Measurements from ENCODE around the gene ENG.
A peak's percentile ranks its signal among the peaks of the same experiment; 100 is the strongest.
"Not testable (repeated sequence)": the region's sequence is repeated elsewhere in the genome, so short reads cannot be mapped to it uniquely, and the experiment has no call there.

Gene ENG

DNA sequence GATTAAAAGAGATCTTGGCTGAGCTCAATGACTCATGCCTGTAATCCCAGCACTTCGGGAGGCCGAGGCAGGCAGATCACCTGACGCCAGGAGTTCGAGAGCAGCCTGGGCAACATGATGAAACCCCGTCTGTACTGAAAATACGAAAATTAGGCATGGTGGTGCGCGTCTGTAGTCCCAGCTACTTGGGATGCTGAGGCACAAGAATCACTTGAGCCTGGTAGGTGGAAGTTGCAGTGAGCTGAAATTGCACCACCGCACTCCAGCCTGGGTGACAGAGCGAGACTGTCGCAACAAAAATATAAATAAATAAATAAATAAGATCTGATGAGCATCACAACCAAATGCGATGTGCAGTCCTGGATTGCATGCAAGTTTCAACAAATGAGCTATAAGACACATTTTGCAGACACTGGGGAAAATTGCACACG lies 8.7 kb upstream of the ENG start:
- no peak for DNase-seq

DNA sequence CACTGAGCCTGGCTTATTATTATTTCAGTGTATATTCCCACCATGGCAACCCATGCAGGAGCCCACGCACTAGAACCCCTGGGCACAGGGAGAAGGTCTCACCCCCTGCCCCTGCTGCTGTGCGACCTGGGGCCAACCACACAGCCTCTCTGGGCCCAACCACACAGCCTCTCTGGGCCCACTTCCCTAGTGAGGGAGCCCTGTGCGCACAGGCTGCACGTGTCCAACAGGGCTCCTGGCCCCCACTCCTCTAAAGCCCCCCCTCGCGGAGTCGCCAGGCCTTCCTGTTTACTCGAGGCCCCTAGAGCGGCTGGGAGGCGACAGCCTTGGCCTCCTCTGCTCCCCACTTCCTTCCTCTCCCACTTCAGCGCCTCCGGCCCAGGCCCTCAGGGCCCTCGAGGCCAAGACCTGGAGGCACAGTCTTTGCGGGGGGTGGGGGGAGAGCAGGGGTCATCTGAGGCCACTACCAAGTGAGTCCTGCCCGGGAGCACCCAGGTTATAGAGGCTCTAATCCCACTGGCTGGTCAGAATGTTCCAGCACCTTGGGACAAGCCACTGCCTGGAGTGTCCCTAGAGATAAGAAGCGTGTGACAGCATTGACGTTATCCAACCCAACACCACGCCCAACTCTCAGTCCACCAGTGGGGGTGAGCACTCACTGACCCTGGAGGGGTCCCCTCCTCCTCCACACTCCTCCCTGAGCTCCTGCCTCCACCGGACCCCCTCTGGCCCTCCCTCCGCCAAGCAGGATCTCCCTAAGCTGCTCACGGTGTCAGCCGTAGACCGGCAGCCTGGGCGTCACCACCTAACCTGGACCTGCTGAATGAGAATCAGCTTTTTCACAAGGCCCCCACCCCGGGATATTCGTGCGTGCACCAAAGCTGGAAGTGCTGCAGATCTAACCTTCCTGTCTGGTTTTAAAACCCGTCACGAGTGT lies 7.9 kb upstream of the ENG start:
- peak in 1 of 2 experiments; percentile 30 for DNase-seq

DNA sequence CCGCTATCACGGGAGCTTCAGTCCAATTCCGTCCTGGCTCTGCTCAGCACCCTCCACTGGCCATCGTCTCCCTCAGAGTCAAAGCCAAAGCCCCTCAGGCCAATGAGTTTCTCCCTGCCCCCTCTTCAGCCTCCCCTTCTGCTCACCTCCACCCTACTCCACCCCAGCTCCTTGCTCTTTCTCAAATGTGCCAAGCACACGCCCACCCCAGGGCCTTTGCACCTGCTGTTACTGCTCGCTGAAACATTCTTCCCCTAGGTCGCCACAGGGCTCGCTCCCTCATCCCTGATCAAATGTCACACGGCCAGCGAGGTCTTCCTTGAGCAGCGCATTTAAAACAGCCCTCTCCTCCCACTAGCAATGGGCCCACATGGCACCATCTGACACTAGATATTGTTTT lies 6.3 kb upstream of the ENG start:
- DNase-seq, result no peak

DNA sequence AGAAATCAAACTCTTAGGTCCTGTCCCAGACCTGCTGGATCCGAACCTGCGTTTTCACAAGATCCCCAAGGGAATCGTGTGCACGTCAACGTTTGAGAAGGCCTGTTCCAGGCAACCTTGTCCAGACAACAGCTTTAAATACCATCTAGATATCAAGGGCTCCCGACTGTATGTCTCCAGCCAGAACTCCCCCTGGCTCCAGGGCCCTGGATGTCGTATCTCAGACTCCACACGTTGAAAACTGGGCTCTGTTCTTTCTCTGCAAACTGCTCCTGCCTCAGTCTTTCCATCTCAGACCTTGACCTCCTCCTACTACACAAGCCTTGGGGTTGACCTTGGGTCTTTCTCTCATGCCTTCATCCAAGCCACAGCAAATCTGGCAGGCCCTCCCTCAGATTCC lies 5.8 kb upstream of the ENG start:
- no peak for DNase-seq

DNA sequence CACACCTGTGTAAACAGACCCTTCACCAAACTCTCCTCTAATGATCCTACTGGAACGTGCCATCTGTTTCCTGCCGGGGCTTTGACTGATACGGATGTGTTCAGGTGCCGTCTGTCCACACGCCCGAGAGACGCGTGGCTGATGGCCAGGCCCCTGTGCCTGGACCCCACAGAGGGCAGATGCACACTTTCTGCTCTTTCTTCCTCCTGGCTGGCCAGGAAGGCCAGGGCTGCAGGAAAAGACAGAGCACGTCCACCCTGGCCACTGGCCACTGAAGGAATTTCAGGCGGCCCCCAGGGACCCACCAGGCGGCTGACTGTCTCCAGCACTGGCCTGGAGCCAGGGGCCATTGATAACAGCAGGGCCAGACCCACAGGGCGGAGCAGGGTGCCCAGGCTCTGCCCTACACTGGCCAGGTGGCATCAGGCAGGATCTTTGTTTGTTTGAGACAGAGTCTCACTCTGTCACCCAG lies 3.6 kb upstream of the ENG start:
- no peak for DNase-seq

DNA sequence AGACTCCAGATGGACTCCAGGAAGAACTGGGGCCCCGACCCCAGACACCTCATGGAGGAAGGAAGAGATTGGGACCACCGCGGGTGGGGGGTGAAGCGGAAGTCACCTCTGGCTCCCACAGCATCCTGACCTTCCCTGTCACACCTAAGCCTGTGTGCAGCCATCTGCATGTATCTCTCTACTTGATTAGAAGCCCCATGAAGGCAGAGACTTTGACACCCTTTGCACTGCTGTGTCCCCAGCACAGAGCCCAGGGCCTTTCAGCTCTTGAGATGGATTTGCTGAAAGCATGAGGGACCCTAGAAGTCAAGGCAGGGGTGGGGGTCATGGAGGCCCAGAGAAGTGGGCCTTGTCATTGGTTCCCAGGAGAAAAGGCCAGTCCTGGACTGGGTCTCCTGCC lies 2.8 kb upstream of the ENG start:
- DNase-seq, result no peak

DNA sequence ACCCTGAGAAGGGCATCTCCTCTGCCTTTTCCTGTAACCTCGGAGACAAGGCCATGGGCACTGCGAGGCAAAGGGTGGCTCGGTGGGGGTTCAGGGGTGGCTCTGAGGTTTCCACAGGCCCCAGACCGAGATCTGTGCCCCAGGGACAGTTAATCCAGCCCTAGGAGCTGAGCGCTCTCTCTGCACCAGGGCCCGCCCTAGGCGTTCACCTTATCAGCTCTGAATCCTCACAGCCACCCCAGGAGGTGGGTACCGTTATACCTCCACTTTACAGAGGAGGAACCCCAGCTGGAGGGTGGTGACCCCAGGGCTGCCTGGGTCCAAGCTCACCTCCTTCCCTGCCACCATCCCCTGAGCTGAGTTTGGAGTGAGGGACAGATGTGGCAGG lies 2.3 kb upstream of the ENG start:
- DNase-seq, result no peak

DNA sequence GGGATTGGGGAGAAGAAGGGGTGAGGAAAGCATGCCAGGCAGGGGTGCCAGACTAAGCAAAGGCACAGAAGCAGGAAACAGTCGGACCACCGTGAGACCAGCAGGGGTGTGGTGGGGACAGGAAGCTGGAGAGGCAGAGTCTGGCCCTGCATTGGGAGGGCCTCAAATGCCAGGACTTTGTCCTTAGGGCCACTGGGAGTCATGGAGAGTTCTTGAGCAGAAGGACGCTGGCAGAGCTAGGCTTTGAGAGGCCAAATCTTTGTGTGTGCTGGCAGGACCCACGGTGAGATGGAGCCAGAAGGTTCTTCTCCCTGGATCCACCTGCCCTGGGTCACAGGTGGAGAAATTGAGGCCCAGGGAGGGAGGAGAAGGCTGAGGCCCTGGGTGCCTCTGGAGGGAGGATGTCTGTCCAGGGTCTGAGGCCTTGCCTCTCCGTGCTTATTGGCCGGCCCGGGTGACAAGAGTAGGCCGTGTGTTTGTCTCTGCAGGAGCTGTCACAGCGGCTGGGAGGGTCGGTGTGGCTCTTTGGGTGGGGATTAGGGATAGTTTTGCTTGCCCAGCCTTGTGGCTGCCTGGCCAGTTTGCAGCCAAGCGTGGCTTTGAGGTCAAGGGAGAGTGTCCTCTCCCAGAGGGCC lies 1.8 kb upstream of the ENG start:
- no peak for DNase-seq

DNA sequence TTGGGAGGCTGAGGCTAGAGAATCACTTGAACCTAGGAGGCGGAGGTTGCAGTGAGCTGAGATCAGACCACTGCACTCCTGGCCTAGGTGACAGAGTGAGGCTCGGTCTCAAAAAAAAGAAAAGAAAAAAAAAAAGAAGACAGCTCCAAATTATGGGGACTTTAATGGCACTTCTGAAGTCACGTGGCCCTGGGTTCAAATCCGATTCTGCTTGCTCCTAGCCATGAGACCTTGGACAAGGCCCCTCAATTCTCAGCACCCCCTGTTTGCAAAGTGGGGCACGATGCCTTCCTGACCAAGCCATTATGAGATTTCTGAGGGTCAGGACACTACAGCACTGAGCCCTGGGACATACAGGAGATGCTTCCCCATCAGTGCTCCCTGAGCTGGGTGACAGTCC lies 1.1 kb upstream of the ENG start:
- no peak for DNase-seq

DNA sequence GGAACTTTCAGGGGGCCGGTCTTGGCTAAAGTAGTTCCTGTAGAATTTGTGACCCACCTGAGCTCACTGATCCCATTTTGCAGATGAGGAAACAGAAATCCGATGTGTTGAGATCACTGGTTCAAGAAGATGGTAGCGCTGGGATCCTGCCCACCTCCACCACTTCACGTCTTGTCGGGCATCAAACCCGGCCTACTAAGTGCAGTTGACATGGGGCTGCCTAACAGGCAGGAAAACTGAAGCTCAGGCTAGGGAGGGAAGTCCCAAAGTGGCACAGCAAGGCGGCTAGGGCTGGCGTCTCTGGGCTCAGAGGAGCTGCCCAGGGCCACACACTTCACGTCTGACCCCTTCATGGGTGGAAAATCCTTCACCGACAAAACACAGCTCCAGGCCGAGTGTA lies 502 bp upstream of the ENG start:
- no peak for DNase-seq

DNA sequence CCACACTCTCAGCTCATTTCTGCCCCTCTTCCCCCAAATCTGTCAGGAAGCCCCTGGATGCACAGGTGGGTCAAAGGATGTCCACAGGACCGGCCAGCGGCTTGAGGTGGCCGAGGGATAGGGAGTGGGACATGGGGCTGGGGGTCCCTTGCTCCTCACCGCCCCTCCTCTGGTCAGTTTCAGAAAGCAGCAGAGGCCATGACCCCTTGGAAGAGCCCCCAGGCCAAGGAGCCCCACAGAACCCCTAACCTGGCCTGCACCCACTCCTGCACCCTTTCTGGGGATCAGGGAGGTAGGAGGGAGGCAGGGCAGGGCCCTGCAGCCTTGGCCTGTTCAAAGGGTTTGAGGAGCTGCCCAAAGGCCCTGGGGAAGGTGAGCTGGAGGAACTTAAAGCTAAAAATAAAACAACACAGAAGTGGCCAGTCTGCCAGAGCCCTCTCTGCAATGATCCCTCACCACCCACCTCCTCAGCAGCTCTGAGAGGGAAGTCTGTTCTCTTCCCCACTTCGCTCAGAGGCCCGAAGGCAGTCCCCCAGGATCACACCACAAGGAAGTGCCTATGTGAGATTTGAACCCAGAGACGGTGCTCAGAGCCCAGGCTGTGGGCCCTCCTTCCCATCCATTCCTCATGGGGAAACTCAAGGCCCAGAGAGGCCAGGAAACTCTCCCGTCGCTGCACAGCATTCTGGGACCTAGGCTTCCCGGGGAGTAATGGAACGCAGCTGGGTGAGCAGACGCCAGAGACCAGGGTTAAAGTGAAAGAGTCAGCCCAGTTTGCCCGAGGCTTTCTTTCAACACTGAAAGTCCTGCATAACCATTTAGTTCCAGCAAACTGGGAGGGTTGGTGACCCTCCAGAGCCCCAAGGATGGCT lies 910 bp downstream of the ENG start:
- peak; percentile 24 to 35 for DNase-seq

DNA sequence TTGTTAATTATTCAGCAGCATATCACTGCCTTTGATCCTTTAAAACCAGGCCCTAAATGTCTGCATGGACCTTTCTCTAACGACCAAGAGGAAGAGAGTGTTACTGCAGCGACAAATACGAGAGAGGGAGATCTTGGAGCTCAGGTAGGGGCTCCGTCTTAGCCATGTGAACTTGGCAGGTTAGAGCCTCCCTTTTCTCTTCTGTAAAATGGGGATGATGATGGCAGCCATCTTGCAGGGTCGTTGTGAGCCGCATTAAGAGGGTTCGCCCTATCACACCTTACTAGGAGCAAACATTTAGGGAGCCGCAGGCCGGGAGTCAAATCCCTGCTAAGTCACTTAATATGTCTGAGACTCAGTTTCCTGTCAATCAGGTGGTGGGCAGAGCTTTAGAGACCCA lies 1.6 kb downstream of the ENG start:
- no peak for DNase-seq

DNA sequence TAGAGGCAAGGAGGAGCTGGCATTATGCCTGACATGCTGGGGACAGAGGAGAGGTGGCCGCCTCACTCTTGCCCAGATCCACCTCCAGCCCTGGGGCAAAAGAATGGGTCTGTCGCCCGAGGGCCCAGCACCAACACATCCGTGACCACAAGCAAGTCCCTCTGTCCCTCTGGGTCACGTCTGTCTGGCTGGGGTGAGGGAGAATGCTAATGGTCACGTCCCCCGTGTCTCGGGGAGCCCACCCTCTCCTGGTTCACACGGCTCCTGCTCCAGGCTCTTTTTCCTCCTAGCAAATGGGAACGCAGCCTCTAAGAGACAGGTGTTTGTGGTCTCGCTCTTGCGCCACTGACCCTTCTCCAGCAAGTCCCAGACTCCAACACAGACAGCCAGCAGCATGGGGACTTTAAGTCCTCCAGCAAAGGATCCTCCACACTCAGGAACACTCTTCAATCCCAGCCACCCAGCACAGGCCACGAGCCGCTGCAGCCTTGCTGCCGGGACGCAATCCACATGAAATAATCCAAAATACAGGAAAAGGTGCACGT lies 4.1 kb downstream of the ENG start:
- DNase-seq, result no peak

DNA sequence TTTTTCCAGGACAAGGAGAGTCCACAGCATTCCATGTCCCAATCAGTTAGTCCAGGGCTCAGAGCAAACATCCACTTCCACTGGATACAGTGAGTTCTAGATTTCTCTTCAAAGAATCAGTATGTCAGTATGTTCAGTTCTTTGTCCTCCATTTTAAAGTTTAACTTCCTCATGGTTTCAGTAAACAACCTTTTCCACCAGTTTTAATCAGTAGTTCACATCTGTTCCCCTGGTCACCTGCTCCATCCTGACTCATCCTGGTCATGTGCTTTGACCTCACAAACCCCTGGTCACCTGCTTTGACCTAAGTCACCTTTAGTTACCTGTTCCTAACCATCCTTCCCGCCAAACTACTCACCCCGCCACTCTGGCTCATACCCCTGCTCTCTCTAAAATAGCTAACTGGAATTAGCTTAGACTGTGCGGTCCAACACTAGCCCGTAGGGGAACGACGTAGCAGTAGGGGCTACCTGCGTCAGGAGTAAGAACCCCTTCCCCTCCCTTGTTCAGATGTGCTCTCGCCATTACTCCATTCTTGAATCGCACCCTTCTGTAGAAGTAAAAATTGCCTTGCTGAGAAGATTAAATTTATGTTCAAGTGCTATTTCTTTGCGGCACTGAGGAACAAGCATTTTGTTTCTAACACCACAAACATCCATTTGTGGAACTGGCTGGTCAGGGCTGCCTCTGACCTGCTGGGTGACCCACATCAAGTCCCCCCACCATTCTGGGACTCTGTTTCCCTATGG lies 5.5 kb downstream of the ENG start:
- no peak for DNase-seq

DNA sequence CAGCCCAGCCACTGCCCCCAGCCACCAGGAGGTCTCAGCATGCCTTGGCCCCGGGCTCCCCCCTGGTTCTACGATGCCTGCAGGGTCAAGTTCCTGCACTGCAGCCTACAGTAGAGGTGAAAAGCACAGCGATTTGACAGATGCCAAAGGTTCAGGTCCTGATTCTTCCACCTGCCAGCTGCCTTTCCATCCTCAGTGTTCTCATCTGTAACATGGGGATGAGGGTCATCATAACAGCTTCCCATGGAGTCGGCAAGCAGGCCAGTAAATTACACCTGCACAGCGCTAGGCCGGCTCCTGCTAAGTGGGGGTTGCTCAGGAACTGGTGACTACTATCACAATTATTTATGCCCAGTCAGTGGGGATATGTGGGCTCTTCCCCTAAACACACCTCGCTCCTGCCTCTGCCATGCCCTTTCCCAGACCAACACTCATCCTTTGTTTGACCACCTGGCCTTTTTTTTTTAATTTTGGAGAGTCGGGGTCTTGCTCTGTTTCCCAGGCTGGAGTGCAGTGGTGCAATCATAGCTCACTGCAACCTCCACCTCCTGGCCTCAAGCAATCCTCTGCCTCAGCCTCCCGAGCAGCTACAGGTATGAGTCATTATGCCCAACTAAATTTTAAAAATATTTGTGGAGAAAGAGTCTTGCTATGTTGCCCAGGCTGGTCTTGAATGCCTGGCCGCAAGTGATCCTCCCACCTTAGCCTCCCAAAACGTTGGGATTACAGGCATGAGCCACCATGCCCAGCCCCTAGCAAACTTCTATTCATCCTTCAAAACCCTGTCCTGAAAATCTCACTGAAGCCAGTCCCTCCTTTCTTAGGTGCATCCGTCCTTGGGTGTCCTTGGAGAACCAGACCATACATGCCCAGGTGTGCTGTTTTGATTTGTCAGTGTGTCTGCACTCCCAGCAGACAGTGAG lies 6.4 kb downstream of the ENG start:
- DNase-seq, result no peak

DNA sequence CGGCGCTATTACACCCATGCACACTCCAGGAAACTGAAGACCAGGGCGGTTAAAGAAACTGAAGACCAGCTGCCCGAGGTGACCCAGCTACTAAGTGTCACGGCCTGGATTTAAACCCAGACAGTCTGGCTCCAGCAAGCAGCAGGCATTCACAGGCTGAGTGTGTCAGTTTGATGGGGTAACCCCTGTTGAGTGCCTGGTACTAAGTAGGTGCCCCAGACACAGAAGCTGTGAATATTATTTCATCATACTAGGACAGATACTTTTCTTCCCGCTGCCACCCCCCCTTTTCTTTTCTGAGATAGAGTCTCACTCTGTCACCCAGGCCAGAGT lies 7.3 kb downstream of the ENG start:
- no peak for DNase-seq

DNA sequence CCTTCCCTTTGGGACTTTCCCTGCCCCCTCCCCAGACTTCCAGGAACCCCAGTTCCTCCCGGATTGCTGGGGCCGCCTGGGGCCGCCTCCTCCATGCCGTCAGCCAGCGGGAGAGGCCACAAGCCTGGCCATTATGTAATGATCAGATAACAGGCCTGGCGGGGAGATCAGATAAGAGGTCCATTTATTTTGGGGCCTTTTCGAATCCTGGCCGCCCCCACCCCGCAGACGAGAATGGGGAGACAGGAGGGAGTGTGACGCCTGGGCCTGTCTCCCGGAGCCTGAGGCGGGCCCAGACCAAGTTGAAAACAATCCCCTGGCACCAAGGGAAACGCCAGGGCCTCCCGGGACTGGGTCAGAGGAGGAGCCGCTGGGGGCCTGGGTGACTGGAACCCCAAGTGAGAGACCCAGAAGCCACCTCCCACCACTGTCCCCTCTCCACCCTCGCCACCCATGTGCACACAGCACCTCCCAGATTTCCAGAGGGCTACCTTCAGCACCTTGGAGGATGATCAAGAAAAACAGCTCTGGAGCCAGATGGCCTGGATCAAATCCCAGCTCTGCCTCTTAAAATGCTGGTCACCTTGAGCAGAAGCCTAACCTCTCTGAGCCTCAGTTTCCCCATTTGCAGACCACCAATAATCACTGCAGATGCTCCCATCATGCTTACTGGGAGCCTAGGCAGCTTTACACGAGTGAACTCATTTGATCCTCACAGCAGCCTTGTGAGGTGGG lies 7.8 kb downstream of the ENG start:
- DNase-seq, result no peak

DNA sequence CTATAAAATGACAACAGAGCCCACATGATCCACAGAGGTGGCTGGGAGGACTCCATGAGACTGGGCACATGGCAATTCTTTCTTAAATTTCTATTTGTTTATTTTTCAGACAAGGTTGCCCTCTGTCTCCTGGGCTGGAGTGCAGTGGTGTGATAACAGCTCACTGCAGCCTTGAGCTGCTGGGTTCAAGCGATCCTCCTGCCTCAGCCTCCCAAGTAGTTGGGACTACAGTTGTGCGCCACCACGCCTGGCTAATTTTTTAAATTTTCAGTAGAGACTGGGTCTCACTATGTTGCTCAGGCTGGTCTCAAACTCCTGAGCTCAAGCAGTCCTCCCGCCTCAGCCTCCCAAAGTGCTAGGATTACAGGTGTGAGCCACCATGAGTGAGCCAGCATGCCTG lies 8.8 kb downstream of the ENG start:
- not testable (repeated sequence) for DNase-seq

DNA sequence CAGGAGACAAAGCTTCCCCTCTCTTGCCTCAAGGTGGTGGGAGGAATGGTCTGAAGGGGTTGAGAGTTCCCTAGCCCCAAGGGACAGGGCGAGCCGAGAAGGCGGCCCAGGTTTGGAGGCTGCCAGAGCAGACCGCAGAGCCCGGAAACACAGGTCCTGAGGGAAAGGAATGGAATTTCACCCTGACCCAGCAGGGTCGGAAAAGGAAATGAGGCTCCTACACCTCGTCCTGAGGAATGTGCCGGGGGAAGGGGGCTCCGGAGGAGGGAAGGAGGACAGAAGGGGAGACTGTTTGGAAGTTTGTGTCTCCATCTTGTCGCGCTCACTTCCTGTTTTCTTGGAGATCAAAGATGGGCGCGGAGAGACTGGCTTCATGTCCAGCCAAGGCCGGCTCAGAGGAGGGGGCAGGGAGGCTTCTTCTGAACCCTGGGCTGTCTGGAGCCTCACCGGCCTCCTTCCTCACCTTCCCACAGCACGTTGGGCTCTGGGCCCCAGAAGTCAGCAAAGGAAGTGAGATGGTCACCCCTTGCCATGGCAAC lies 9.6 kb downstream of the ENG start:
- no peak for DNase-seq
